A673 (cell line): ENCODE data around the gene ELAVL1. TPM values are rescaled to one million over a fixed set of nuclear protein-coding genes. Genes with fewer than 3 reads are reported as not detected.

Experiments
- BruUV-seq: library from RNA; stranded (reverse); fragments of 400-500 nt; replicated peaks from 2 replicates; lab custom pipeline; 2021; lab: Mats Ljungman, UMichigan
- CTCF ChIA-PET: fragments of 300-600 bp; sonication (Branson Sonifier 250); formaldehyde crosslinking; loops from one replicate; lab custom pipeline; 2022; ENCODE audit warnings: antibody characterized with exemption; lab: Charles Lee
- POLR2A ChIA-PET: fragments of 300-600 bp; sonication (Branson Sonifier 250); formaldehyde crosslinking; loops from one replicate; lab custom pipeline; 2022; ENCODE audit warnings: antibody characterized with exemption; ENCODE audit not compliant: low non-redundant PET; lab: Charles Lee
- DNase-seq: peaks from one replicate; pipeline ENCODE4 v3.0.0-alpha.2; 2015; ENCODE audit warnings: low spot score
- H3K27ac ChIP-seq: fragments of 200-600 bp; sonication (generic); 2 replicates; pipeline ENCODE4 v1.5.1; 2016; ENCODE audit warnings: mixed run types, low read depth, mild to moderate bottlenecking, mixed read lengths, antibody characterized with exemption, low read length; ENCODE audit not compliant: poor library complexity, severe bottlenecking
- H3K27me3 ChIP-seq: fragments of 200-600 bp; sonication (generic); replicated peaks from 2 replicates; pipeline ENCODE4 v1.6.1; 2017; ENCODE audit warnings: mixed run types, low read depth, mild to moderate bottlenecking, mixed read lengths, antibody characterized with exemption, low read length; ENCODE audit not compliant: insufficient read depth, poor library complexity
- H3K36me3 ChIP-seq: fragments of 200-600 bp; sonication (generic); 2 replicates; pipeline ENCODE4 v1.6.1; 2016; ENCODE audit warnings: mixed run types, mild to moderate bottlenecking, mixed read lengths, antibody characterized with exemption, low read length; ENCODE audit not compliant: insufficient read depth, poor library complexity, severe bottlenecking
- H3K4me1 ChIP-seq: fragments of 200-600 bp; sonication (generic); 2 replicates; pipeline ENCODE4 v1.6.1; 2017; ENCODE audit warnings: mixed run types, mild to moderate bottlenecking, mixed read lengths, antibody characterized with exemption, low read length; ENCODE audit not compliant: insufficient read depth, poor library complexity, severe bottlenecking
- H3K4me3 ChIP-seq: fragments of 200-600 bp; sonication (generic); 2 replicates; pipeline ENCODE4 v1.5.1; 2016; ENCODE audit warnings: low read depth, mixed run types, mild to moderate bottlenecking, mixed read lengths, low read length; ENCODE audit not compliant: poor library complexity, severe bottlenecking
- H3K9me3 ChIP-seq: fragments of 200-600 bp; sonication (generic); 2 replicates; pipeline ENCODE4 v1.6.1; 2016; ENCODE audit warnings: mixed run types, low read depth, mild to moderate bottlenecking, mixed read lengths, antibody characterized with exemption, low read length; ENCODE audit not compliant: poor library complexity, severe bottlenecking
- EZH2 ChIP-seq: fragments of 200-600 bp; sonication (generic); IDR thresholded peaks from 2 replicates; pipeline ENCODE4 v1.6.1; 2017; ENCODE audit warnings: borderline replicate concordance, low read depth, mild to moderate bottlenecking, mixed read lengths, antibody characterized with exemption, low read length; ENCODE audit not compliant: poor library complexity, severe bottlenecking
- intact Hi-C: fragments of 100-400 bp; cut with micrococcal nuclease; formaldehyde crosslinking; loops from one replicate; pipeline ENCODE4 v1.10.0; 2022; ENCODE audit not compliant: unreplicated experiment
- total RNA-seq: library from RNA; stranded (reverse); gene quantifications from 2 replicates; pipeline ENCODE4 v1.2.3, GENCODE V29; 2021
- TF ChIP-seq, protein P1 (sequence below): fragments of 300-800, 200-600 bp; sonication (generic); conservative IDR thresholded peaks from 2 replicates; pipeline ENCODE4 v1.5.1; 2017; ENCODE audit warnings: low read depth, mild to moderate bottlenecking, antibody characterized with exemption, low read length, moderate library complexity, mixed read lengths

The ELAVL1 gene
- total RNA-seq, 1 experiment from 2014 or later = 171 TPM

DNA sequence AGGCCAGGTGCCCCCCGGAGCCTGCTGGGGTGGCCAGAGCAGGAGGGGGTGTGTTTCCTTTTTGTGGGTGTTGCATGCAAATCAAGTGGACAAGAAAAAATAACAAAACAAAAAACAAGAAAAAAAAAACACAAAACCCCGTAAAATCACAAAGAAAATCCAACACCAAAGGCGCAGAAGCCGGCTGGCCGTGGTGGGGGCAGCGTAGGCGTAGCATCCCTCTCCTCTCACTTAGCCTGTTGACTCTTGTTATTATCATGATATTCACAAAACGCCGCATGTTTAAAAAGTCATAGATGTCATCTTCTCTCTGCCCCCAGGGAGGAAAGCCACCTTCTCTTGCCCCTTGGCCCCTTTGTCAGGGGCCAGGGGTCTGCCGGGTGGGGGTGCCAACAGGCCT, 91.8 kb downstream of the ELAVL1 start:
- intact Hi-C loops = no loop called here
- H3K27me3 ChIP-seq = peaks cover 12% of the 10 kb centered on the region
- no peak for TF ChIP-seq EZH2
- TF ChIP-seq, protein P1, sequence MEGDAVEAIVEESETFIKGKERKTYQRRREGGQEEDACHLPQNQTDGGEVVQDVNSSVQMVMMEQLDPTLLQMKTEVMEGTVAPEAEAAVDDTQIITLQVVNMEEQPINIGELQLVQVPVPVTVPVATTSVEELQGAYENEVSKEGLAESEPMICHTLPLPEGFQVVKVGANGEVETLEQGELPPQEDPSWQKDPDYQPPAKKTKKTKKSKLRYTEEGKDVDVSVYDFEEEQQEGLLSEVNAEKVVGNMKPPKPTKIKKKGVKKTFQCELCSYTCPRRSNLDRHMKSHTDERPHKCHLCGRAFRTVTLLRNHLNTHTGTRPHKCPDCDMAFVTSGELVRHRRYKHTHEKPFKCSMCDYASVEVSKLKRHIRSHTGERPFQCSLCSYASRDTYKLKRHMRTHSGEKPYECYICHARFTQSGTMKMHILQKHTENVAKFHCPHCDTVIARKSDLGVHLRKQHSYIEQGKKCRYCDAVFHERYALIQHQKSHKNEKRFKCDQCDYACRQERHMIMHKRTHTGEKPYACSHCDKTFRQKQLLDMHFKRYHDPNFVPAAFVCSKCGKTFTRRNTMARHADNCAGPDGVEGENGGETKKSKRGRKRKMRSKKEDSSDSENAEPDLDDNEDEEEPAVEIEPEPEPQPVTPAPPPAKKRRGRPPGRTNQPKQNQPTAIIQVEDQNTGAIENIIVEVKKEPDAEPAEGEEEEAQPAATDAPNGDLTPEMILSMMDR = no peak
- BruUV-seq = TSS peak; percentile 75
- peaks cover 19% of the 10 kb centered on the region for H3K36me3 ChIP-seq
- H3K4me1 ChIP-seq = peaks cover 23% of the 10 kb centered on the region
- no peak overlapping the region for H3K27ac ChIP-seq
- ChIA-PET CTCF (no interaction called here), POLR2A (no interaction called here)
- no peaks in the 10 kb centered on the region for H3K9me3 ChIP-seq
- no peak overlapping the region for H3K4me3 ChIP-seq
- no peak for DNase-seq

DNA sequence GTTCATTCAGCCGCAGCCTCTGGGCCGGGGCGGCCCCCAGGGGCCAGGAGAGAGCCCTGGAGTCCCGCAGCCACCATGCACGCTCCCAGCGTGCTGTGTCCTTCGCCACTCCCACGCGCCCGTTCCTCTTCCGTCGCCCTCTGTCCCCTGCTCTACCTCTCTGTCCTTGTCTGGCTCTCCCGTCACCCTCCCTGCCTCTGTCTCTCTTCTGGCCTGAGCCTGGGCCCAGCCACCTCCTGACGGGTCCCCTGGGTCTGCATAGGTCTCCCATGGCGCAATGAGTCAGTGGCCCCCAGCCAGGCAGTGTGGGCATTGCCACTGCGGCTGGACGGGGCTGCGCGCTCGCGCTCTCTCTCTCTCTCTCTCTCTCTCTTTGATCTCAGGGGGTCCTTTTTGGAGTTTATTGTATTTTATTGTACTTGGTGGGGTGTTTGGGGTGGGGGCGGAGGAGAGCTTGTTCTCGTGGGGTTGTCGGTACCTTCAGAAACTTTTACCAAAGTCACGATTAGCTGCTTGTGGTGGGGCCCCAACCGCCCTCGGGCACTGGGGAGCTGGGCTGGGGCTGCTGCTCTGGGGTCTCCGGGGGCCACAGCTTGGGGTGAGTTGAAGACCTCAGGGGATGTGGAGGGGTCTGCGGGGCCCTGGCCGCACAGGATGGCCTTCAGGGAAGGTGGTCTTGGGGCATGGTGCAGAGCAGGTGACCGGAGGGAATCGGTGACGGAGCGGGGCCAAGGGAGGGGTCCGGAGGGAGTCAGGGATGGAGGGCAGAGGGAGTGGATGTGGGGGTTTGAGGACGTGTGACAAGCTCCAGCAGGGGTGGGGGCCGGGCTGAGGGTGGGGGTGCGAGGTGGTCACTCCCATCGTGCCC, 92.5 kb downstream of the ELAVL1 start:
- CTCF ChIA-PET = no interaction called here
- intact Hi-C loops = no loop called here

DNA sequence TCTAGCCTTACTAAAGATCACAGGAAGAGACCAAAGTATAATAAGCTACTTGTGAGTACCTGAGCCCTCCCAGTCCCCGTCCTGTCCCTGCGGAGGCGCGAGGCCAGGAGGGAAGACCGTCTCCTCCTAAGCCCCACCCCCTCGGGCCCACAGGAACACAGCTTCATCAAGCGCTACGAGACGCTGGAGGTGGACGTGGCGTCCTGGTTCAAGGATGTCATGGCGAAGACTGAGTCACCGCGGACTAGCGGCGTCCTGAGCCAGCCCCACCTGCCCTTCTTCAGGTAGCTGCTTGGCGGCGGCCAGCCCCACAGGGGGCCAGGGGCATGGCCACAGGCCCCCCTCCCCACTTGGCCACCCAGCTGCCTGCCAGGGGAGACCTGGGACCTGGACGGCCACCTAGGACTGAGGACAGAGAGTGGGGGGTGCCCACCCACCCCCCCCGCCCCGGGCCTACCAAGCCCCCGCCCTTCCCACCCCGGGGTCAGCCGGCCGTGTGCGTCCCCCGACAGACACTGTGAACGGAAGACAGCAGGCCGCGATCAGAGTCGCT, 93.2 kb downstream of the ELAVL1 start:
- ChIA-PET CTCF (no interaction called here), POLR2A (no interaction called here)
- intact Hi-C loops = no loop called here
- no TSS peak for BruUV-seq
- Histone ChIP-seq H3K27me3 (peaks cover 12% of the 10 kb centered on the region), H3K9me3 (no peaks in the 10 kb centered on the region), H3K27ac (no peak overlapping the region), H3K36me3 (peaks cover 19% of the 10 kb centered on the region), H3K4me1 (peaks cover 15% of the 10 kb centered on the region), H3K4me3 (no peak overlapping the region)
- TF ChIP-seq, protein P1 = no peak
- no peak for TF ChIP-seq EZH2
- no peak for DNase-seq

More for the DNA sequence above, 92.5 kb downstream of the ELAVL1 start:
- H3K36me3 ChIP-seq = peaks cover 19% of the 10 kb centered on the region
- no peaks in the 10 kb centered on the region for H3K9me3 ChIP-seq
- TF ChIP-seq, protein P1 = no peak
- TF ChIP-seq EZH2 = no peak
- POLR2A ChIA-PET = no interaction called here
- H3K4me3 ChIP-seq = no peak overlapping the region
- BruUV-seq = no TSS peak
- H3K27me3 ChIP-seq = peaks cover 12% of the 10 kb centered on the region
- H3K4me1 ChIP-seq = peaks cover 23% of the 10 kb centered on the region
- no peak for DNase-seq
- H3K27ac ChIP-seq = no peak overlapping the region
